CD14-positive monocyte (primary cell): ENCODE data around the gene STK36. TPM values are rescaled to one million over a fixed set of nuclear protein-coding genes. Genes with fewer than 3 reads are reported as not detected.

Source experiments
- DNase-seq, 3 donors: peaks; one replicate each; pipeline ENCODE4 v3.0.0-alpha.2; 2011 to 2022
- H2AFZ ChIP-seq: 2 replicates; pipeline ENCODE4 v1.6.0; 2012; ENCODE audit warnings: mild to moderate bottlenecking, low read depth, low read length, inconsistent platforms; ENCODE audit not compliant: insufficient read depth, poor library complexity, severe bottlenecking
- H3K27ac ChIP-seq, 2 donors: 1 replicate in 1 of 2; 2 replicates in 1 of 2; pipeline ENCODE4 v1.5.1; 2012 to 2013; ENCODE audit warnings: low read length in 2 of 2, control low read depth in 1 of 2, inconsistent platforms in 1 of 2, low read depth in 1 of 2, mild to moderate bottlenecking in 1 of 2
- H3K27me3 ChIP-seq, 2 donors: one replicate each; pipeline versions ENCODE4 v1.6.0 to v1.6.1; 2011 to 2013; ENCODE audit warnings: low read length in 2 of 2; ENCODE audit not compliant: control insufficient read depth in 2 of 2, insufficient read depth in 2 of 2
- H3K36me3 ChIP-seq, 2 donors: replicated peaks in 1 of 2; 1 replicate in 1 of 2; 2 replicates in 1 of 2; pipeline versions ENCODE4 v1.5.1 to v1.6.1; 2012 to 2013; ENCODE audit warnings: low read length in 2 of 2, control low read depth in 1 of 2, inconsistent platforms in 1 of 2, mild to moderate bottlenecking in 1 of 2; ENCODE audit not compliant: insufficient read depth in 2 of 2, control insufficient read depth in 1 of 2
- H3K4me1 ChIP-seq, 2 donors: 1 replicate in 1 of 2; 2 replicates in 1 of 2; pipeline versions ENCODE4 v1.5.1 to v1.6.1; 2012 to 2013; ENCODE audit warnings: low read length in 2 of 2, control low read depth in 1 of 2, inconsistent platforms in 1 of 2, mild to moderate bottlenecking in 1 of 2, moderate library complexity in 1 of 2; ENCODE audit not compliant: insufficient read depth in 2 of 2, control insufficient read depth in 1 of 2
- H3K4me2 ChIP-seq: replicated peaks from 2 replicates; pipeline ENCODE3; 2012; ENCODE audit warnings: low read length, moderate library complexity, mild to moderate bottlenecking; ENCODE audit not compliant: poor library complexity, severe bottlenecking; ENCODE audit errors: extremely low read depth
- H3K4me3 ChIP-seq, 3 experiments: fragments of 200-600 bp in 1 of 3; sonication (generic) in 1 of 3; replicated peaks in 1 of 3; 1 replicate in 2 of 3; 2 replicates in 1 of 3; pipeline ENCODE4 v1.5.1; 2011 to 2013; ENCODE audit warnings: low read length in 3 of 3, mild to moderate bottlenecking in 3 of 3, control low read depth in 2 of 3, low read depth in 2 of 3, inconsistent platforms in 1 of 3, moderate library complexity in 1 of 3
- H3K79me2 ChIP-seq: 2 replicates; pipeline ENCODE4 v1.6.0; 2012; ENCODE audit warnings: mild to moderate bottlenecking, control low read depth, inconsistent platforms, low read length, moderate library complexity; ENCODE audit not compliant: insufficient read depth
- H3K9ac ChIP-seq: 2 replicates; pipeline ENCODE4 v1.6.0; 2017; ENCODE audit warnings: low read length, mild to moderate bottlenecking; ENCODE audit not compliant: insufficient read depth, poor library complexity, severe bottlenecking
- H3K9me3 ChIP-seq, 2 donors: replicated peaks in 1 of 2; 1 replicate in 1 of 2; 2 replicates in 1 of 2; pipeline versions ENCODE4 v1.5.1 to v1.6.1; 2012 to 2013; ENCODE audit warnings: low read length in 2 of 2, control low read depth in 1 of 2; ENCODE audit not compliant: control insufficient read depth in 1 of 2, insufficient read depth in 1 of 2
- H4K20me1 ChIP-seq: 2 replicates; pipeline ENCODE4 v1.6.0; 2012; ENCODE audit warnings: mild to moderate bottlenecking, low read length, control low read depth, moderate library complexity; ENCODE audit not compliant: insufficient read depth
- H3K27ac Mint-ChIP-seq, 7 donors: one replicate each; pipeline ENCODE4 v1.8.0; 2020; ENCODE audit warnings: mild to moderate bottlenecking in 7 of 7, mixed read lengths in 7 of 7, moderate library complexity in 6 of 7, inconsistent platforms in 2 of 7
- H3K27me3 Mint-ChIP-seq, 3 donors: one replicate each; pipeline ENCODE4 v1.8.0; 2021 to 2022; ENCODE audit warnings: low read depth in 3 of 3, mild to moderate bottlenecking in 3 of 3, mixed read lengths in 3 of 3, moderate library complexity in 3 of 3, inconsistent platforms in 1 of 3
- H3K36me3 Mint-ChIP-seq, 2 donors: one replicate each; pipeline ENCODE4 v1.8.0; 2020; ENCODE audit warnings: mixed read lengths in 2 of 2, inconsistent platforms in 1 of 2, mild to moderate bottlenecking in 1 of 2
- H3K4me1 Mint-ChIP-seq: one replicate; pipeline ENCODE4 v1.8.0; 2020; ENCODE audit warnings: mild to moderate bottlenecking, mixed read lengths
- H3K4me3 Mint-ChIP-seq, 2 donors: one replicate each; pipeline ENCODE4 v1.8.0; 2020; ENCODE audit warnings: mild to moderate bottlenecking in 2 of 2, mixed read lengths in 2 of 2, moderate library complexity in 1 of 2
- H3K9me3 Mint-ChIP-seq, 7 donors: one replicate each; pipeline ENCODE4 v1.8.0; 2020 to 2022; ENCODE audit warnings: mixed read lengths in 7 of 7, mild to moderate bottlenecking in 6 of 7, moderate library complexity in 6 of 7, inconsistent platforms in 2 of 7
- CTCF ChIP-seq: fragments of 200-600 bp; IDR thresholded peaks from one replicate; pipeline ENCODE4 v1.8.0; 2022; ENCODE audit warnings: antibody characterized with exemption, mild to moderate bottlenecking
- WGBS: methylation state at CpG from one replicate; pipeline ENCODE4 v1.1.5; 2013; ENCODE audit warnings: missing lambda C conversion rate; ENCODE audit not compliant: insufficient coverage; 5-methylcytosine and 5-hydroxymethylcytosine counted together
- intact Hi-C, 2 donors: fragments of 100-400 bp; cut with micrococcal nuclease; formaldehyde crosslinking; loops; one replicate each; pipeline versions ENCODE4 v1.15.0 to v1.15.1; 2023
- polyA plus RNA-seq, 3 donors: library from polyadenylated mRNA; depleted of rRNA in 1 of 3; unstranded in 2 of 3; stranded (reverse) in 1 of 3; fragments of 300-500 nt in 2 of 3; fragments of >200 nt in 1 of 3; fragmentation: Illumina TruSeq in 2 of 3; gene quantifications; 1 replicate in 2 of 3; 2 replicates in 1 of 3; pipeline ENCODE4 v1.2.3, GENCODE V29; 2012 to 2021

Gene STK36
- polyA plus RNA-seq, 3 donors: 1.3 to 36.2 (median 3.3) TPM

- no peaks in the 10 kb centered on the region for H3K27me3 ChIP-seq
- no peak overlapping the region for H2AFZ ChIP-seq
- H4K20me1 ChIP-seq: no peaks in the 10 kb centered on the region
- no peaks in the 10 kb centered on the region for H3K9me3 ChIP-seq
- Mint-ChIP-seq H3K27ac (peak overlapping the region in 1 of 7 donors; percentile 62), H3K9me3 (peaks cover 0 to 1% (median 0%) of the 10 kb centered on the region in 7 donors), H3K36me3 (no peaks in the 10 kb centered on the region), H3K4me1 (peaks cover 10% of the 10 kb centered on the region), H3K4me3 (no peak overlapping the region), H3K27me3 (peaks cover 0 to 3% (median 1%) of the 10 kb centered on the region in 3 donors)
- intact Hi-C loops: no loop called here
- peaks cover 12 to 13% of the 10 kb centered on the region in 2 donors for H3K4me1 ChIP-seq
- WGBS: 100% methylated on average over 3 of the region's 4 CpGs
- H3K36me3 ChIP-seq: no peaks in the 10 kb centered on the region
- no peak for TF ChIP-seq CTCF
- H3K4me2 ChIP-seq: no peak overlapping the region
- no peaks in the 10 kb centered on the region for H3K79me2 ChIP-seq
- no peak overlapping the region for H3K9ac ChIP-seq
- no peak for DNase-seq
- H3K27ac ChIP-seq: no peak overlapping the region
- no peak overlapping the region for H3K4me3 ChIP-seq
Observed at GRCh38 chr2:218627939-218628338, 43.9 kb upstream of the STK36 start.

DNA sequence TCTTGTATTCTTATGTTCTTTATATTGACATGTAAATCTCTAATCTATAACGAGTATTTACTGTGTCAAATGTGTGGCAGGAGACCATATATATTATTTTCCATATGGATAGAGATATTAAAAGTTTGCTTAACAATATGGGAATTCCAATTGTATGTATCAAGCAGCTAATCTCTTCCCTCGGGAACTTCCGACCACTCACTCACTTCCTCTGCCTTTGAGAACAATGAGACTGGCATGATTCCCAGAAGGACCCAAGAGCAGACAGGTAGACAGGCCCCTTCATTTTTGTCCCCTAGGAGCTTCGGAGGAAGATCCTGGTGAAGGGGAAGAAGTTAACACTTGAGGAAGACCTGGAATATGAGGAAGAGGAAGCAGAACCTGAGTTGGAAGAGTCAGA is 40.0 kb upstream of the STK36 start:
- H3K4me2 ChIP-seq: no peak overlapping the region
- no peak overlapping the region for H3K4me3 ChIP-seq
- peaks cover 31 to 36% of the 10 kb centered on the region in 2 donors for H3K36me3 ChIP-seq
- Mint-ChIP-seq H3K9me3 (no peaks in the 10 kb centered on the region), H3K4me1 (peaks cover 5% of the 10 kb centered on the region), H3K27me3 (peaks cover 0 to 1% (median 0%) of the 10 kb centered on the region in 3 donors), H3K27ac (peak overlapping the region in 1 of 7 donors; percentile 16), H3K4me3 (no peak overlapping the region), H3K36me3 (peaks cover 34 to 37% of the 10 kb centered on the region in 2 donors)
- H4K20me1 ChIP-seq: no peaks in the 10 kb centered on the region
- DNase-seq: no peak
- no peaks in the 10 kb centered on the region for H3K9me3 ChIP-seq
- H3K9ac ChIP-seq: no peak overlapping the region
- H3K79me2 ChIP-seq: no peaks in the 10 kb centered on the region
- no peak overlapping the region for H2AFZ ChIP-seq
- no peaks in the 10 kb centered on the region for H3K27me3 ChIP-seq
- no peak for TF ChIP-seq CTCF
- peaks cover 0 to 4% of the 10 kb centered on the region in 2 donors for H3K4me1 ChIP-seq
- intact Hi-C loops: no loop called here
- 100% methylated on average over 1 of the region's 4 CpGs for WGBS
- H3K27ac ChIP-seq: no peak overlapping the region
